GM11168 (cell line): Measurements from ENCODE around the gene TRMT2A.

Experiments
- in situ Hi-C: fragments of 300-500 bp; cut with MboI; formaldehyde crosslinking; loops from one replicate; pipeline ENCODE4 v1.12.0; 2022; ENCODE audit warnings: low sequenced_read_pairs; ENCODE audit not compliant: unreplicated experiment

The TRMT2A gene

DNA sequence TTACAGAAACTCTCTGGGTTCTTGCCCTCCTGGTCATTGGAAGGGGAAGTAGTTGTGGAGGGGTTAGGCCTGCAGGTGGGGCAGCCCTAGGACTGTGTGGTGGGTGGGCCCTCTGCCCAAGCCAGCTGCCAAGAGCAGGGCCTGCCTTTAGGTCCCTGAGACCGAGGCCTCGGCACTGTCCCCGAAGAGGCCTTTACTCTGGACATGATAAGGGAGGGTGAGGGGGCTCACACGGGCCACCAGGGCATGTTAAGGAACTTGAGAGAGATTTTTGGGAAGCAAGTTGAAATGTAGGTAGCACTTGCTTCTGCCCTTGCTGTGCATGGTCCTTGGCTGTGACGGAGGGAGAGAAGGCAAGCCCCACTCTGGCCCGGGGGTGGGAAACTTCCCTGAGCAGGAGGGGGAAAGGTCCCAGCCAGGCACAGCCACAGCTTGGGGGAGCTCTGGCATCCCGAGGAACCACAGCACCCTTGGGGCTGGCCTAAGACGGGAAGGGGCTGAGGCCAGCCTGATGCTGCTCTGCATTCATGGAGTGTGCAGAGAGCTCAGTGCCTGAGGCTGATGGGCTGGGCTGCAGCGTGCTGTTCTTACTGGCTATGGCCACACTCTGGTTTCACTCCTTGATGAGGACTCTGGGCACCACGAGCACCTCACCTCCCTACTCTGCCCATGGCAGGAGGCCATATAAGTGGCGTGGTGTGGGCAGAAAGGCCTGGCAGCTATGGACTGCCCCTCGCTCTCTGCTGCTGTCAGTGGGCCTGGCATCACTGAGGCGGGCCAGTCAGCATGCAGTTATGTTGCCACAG, 8.9 kb downstream of the TRMT2A start:
- in situ Hi-C loops = no loop called here

DNA sequence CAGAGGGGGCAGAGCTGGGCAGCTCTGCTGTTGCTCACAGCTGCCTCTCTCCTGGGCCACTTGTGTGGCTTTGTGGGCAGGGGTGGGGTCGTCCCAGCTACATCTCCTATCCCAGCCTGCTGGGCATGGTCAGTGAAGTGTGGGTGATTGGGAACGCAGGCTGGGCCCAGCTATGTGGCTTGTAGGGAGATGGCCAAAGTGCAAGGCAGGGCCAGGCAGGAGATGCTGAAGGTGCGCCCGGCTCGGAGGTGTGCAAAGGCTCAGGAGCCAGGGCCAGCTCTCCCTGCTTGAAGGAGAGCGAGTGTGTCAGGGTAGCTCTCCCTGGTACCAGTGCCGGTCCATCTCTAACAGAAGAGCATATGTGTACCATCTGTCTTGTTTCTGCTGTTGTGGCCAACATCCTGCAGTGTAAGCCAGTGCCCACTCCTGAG, 9.5 kb downstream of the TRMT2A start:
- in situ Hi-C loops = no loop called here

DNA sequence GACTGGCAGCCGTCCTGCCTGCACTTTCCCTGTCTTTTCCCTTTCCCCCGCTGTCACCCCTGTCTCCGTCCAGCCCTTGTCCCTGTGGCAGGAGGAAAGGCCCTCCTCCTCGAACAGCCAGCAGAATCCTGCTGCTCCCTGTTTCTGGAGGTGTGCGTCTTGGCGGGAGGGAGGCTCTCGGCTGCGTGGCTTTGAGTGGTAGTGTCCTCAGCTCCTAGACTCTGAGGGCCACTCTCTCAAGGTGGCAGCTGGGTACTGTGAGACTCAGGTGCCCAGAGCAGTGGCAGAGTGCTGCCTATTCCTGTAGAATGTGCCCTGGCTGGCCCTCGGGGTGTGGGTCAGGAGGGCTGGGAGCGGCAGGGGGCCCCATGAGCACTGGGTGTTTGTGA, 10.2 kb downstream of the TRMT2A start:
- in situ Hi-C loops = no loop called here

DNA sequence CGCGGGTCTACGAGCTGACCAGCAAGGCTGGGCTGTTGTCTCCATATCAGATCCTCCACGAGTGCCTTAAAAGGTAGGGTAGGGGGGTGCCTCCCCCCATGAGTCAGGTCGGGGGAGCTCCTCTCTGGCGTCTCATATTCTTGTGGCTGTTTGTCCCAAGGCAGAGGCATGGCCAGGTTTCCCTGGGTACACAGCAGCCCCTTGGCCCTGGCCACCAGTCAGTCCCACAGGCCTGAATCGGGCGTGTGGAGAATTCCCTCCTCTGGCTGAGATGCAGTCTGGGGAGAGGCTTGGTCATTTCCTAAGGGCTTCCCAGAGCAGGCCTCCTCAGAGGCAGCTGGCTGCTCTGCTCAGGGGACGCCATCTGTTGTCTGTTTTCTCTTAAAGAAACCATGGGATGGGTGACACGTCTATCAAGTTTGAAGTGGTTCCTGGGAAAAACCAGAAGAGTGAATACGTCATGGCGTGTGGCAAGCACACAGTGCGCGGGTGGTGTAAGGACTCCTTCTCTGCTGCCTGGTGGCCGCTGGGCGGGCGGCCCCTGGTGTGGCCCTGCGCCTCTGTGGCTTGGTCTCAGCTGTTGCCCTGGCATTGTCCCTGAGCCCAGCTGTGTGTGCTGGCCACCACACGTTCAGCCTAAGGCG, 10.7 kb downstream of the TRMT2A start:
- in situ Hi-C loops = no loop called here

GRCh38 chr22:20105456-20106204, 11.4 kb downstream of the TRMT2A start:
- in situ Hi-C loops = no loop called here

DNA sequence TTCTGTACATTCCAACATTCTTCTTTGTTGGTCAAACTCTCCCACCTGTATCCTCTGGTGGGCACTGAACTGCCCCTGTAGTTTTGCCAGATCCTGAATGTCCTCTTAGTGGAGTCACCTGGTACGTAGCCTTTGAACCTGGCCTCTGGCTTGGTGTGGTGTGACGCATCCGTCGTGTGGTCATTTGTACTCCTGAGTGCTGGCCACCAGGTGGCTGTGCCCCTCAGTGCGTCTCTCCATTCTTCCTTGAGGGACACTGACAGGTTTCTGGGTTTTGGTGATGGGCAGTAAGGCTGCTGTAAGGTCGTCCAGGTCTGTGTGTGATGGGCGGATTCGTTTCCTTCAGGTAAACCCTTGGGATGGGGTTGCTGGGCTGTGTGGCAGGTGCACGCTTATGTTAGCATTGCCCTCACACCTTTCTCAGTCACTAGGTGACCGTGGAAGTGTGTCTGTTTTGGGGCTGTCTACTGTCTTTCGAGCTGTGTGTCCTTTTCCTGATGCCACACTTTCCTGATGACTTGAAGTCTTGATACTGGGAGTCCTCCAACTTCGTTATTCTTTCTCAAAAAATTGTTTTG, 14.7 kb downstream of the TRMT2A start:
- in situ Hi-C loops = no loop called here

GRCh38 chr22:20101638-20102037, 15.4 kb downstream of the TRMT2A start:
- in situ Hi-C loops = no loop called here

DNA sequence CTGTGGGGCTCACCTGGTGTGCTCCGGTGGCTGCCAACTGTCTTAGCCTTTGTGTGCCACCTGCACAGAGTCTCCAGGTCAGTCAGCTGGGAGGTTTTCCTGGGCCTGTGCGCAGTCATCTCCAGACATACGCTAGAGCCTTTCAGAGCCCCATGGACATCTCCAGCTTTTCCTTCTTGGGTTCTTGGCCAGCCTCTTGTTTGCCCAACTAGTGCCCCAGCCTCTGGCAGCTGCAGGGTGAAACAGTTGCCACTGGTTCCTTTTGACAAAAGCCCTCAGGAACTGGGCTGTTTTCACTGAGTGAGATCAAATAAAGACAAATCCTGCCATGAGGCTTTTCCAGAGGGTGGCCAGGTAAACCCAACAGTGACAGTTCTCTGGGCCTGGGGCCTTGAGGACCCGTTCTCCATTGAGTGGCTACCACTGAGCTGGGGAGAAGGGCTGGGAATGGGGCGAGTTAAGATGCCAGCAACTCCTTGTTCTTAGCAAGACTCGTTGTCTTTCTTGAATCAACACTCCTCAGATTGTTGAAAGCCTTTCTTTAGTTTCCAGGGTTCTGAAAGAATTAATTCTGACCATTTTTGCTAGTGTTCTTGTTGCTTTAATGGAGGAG, 17.8 kb downstream of the TRMT2A start:
- in situ Hi-C loops = no loop called here

- in situ Hi-C loops = no loop called here
These were observed 20.2 kb downstream of the TRMT2A start for GRCh38 chr22:20096574-20097420.

DNA sequence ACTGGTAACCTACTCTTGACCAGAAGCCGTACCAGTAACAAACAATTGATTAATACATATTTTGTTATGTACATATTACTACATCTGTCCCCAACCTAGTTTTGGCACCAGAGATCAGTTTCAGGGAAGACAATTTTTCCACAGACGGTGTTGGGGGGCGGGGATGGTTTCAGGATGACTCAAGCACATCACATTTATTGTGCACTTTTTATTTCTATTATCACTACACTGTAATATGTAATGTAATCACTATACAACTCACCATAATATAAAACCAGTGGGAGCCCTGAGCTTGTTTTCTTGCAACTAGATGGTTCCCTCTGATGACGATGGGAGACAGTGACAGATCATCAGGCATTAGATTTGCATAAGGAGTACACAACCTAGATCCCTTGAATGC, 21.5 kb downstream of the TRMT2A start:
- in situ Hi-C loops = no loop called here

DNA sequence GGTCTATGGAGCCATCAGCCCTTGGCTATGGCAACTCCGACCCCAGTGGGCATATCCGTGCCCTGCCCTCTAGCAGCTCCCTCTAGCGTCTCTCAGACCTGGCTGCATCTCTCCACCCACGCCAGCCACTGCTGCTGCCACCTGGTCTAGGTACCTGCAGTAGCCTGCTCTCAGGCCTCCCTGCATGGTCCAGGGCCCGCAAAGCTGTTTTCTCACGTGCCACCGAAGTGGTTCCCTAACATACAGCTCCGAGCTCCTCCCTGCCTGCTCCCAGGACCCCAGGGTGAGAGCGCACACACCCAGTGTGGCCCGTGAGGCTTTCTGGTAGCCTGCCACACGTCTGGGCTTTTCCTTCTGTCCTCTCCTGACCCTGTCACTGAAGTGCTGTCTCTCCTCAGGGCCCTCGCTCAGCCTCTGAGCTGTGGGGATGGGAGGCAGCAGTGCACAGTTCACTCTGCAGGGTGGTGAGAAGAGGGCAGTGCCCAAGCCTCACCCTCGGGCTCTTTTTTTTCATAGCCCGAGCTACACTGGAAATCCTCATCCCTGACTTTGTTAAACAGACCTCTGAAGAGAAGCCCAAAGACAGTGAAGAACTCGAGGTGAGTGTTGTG, 22.7 kb downstream of the TRMT2A start:
- in situ Hi-C loops = no loop called here

GRCh38 chr22:20093418-20094196, 23.4 kb downstream of the TRMT2A start:
- in situ Hi-C loops = no loop called here

- in situ Hi-C loops = no loop called here
These were observed 24.6 kb downstream of the TRMT2A start for GRCh38 chr22:20092477-20092854.

DNA sequence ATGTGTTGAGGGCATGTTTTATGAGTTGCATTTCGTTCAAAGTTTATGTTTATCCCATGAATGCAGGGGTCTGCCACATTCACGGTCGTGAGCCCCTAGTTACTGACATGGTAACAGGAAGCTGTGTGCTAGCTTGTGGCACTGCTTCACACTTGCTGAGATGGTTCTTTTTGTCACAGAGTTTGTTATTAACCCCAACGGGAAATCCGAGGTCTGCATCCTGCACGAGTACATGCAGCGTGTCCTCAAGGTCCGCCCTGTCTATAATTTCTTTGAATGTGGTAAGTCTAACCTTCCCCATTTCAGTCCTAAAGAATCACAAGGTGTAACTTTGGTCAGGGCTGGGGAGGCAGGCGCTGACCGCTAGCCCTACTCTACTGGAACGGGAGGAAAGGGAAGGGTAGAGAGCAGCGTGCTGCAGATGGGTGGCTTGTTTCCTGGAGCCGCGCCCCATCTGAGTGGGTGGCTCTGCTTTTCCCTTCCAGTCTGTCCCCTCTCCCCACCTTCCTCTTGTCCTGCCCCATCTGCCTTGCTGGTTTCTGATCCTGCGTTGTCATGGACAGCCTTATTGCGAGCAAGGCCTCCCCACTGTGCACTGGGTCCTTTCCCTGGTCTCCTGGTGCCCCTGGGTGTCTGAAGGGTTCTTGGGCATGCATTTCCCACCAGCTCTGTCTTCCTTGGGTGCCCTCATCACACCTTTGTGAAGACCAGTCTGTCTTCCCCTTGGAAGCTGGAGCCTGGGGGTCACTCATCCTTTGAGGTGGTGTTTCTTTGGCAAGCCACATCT, 25.1 kb downstream of the TRMT2A start:
- in situ Hi-C loops = no loop called here

DNA sequence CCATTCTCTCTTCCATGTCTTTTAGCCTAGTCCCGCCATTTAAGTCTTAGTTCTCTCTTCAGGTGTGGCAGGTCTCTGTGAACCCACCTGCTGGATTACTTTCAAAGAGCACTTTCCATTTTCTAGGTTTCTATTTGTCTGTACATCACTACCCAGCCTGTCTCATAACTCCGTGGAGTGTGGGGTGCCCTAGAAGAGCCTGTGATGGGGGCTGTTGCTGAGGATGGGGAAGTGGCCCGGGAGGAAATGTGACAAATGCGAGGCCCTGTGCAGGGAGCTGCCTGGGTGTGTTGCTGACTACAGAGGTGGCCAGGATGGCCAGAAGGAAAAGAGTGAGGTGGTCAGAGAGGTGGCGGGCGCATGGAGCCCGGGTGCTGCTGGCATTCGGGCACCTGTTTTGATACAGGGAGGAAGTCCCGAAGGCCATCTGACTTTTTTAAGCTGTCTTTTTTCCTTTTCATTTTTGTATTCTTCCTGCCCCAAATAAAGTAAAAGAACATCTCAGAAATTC, 26.2 kb downstream of the TRMT2A start:
- in situ Hi-C loops = no loop called here

DNA sequence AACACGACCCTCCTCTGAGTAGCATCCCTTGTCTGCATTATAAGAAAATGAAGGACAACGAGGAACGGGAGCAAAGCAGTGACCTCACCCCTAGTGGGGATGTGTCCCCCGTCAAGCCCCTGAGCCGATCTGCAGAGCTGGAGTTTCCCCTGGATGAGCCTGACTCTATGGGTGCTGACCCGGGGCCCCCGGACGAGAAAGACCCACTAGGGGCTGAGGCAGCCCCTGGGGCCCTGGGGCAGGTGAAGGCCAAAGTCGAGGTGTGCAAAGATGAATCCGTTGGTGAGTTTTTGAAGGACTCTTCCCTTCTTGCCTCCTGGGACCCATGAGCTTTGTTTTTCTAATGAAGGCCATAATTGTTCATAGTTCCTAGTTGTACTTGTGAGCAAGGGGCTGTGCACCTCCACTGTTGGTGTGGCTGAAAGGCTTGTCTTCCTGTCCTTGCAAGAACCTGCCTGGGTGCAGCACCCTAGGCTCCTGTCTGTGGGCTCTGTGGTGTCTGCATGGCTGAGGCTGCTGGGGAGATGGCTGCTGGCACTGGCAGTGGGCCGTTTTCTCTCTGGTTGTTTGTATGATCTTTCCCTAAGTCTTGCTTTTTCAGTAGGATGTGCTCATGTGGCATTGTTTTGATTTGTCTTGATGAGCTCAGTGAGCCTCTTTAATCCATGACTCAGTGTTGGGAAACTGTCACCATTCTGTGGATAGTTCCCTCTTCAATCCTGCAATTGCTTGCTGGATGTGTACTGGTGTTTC, 26.9 kb downstream of the TRMT2A start:
- in situ Hi-C loops = no loop called here
